Retinal pigment epithelial cell (primary cell): Measurements from ENCODE around the gene ZXDC.

Source experiments
- DNase-seq: peaks from one replicate; pipeline ENCODE4 v3.0.0-alpha.2; 2010; ENCODE audit warnings: low read depth
- H3K4me3 ChIP-seq: 2 replicates; pipeline ENCODE4 v1.5.1; 2011; ENCODE audit warnings: mild to moderate bottlenecking, low read length, control low read depth, moderate library complexity
- TF ChIP-seq, protein P1 (sequence below): conservative IDR thresholded peaks from 2 replicates; pipeline ENCODE4 v1.5.1; 2011; ENCODE audit warnings: low read depth, low read length, control low read depth, inconsistent platforms

Gene ZXDC

DNA sequence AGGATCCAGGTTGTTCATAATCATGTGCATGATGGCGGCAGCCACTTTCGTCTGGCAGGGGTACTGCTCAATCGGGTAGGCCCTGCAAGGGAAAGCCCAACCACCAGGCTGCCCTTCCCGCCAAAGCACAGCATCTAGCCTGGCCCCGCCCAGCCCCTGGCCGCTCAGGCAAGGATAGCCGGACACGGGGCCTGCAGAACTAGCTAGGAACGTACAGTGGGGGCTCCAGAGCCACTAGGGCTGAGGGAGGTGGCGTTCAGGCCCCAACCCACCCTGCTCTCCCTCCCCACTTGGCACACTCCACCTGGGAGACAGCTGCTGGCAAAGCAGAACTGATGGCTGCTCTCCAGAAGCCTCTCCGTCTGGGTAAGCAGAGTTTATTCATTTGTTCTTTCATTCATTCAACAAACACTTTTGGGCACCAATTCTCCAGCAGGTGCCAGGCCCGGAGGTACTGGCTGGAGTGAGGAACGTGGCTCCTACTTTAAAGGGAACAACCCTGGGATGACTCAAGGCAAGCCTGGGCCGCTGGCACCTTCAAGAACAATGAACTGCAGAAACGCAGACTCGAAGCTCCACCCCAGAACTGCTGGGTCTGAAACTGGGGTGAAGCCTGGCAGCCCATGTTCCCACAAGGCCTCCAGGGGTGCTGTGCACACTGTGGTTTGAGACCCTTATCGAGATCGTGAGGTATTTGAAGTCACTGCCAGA is 34.1 kb upstream of the ZXDC start:
- H3K4me3 ChIP-seq = no peak overlapping the region
- no peak for DNase-seq
- TF ChIP-seq, protein P1, sequence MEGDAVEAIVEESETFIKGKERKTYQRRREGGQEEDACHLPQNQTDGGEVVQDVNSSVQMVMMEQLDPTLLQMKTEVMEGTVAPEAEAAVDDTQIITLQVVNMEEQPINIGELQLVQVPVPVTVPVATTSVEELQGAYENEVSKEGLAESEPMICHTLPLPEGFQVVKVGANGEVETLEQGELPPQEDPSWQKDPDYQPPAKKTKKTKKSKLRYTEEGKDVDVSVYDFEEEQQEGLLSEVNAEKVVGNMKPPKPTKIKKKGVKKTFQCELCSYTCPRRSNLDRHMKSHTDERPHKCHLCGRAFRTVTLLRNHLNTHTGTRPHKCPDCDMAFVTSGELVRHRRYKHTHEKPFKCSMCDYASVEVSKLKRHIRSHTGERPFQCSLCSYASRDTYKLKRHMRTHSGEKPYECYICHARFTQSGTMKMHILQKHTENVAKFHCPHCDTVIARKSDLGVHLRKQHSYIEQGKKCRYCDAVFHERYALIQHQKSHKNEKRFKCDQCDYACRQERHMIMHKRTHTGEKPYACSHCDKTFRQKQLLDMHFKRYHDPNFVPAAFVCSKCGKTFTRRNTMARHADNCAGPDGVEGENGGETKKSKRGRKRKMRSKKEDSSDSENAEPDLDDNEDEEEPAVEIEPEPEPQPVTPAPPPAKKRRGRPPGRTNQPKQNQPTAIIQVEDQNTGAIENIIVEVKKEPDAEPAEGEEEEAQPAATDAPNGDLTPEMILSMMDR = no peak

DNA sequence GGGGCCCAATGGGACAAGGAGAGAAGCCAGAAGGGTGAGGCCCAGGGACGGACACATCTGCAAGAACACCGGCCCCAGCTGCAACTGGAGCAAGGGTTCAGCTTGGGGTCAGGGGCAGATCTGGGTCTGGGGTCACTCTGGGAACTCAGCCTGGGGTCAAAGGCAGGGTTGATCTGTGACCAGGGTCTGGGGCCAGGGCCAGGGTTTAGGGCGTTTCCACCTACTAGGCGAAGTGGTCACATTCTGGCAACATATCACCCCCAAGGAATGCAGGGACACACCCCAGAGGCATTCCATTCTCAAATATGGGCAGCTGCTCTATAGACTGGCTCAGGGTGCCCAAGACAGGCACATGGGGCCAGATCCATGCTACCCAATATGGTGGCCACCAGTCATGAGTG is 32.9 kb upstream of the ZXDC start:
- no peak for DNase-seq
- no peak overlapping the region for H3K4me3 ChIP-seq
- TF ChIP-seq, protein P1 = no peak

DNA sequence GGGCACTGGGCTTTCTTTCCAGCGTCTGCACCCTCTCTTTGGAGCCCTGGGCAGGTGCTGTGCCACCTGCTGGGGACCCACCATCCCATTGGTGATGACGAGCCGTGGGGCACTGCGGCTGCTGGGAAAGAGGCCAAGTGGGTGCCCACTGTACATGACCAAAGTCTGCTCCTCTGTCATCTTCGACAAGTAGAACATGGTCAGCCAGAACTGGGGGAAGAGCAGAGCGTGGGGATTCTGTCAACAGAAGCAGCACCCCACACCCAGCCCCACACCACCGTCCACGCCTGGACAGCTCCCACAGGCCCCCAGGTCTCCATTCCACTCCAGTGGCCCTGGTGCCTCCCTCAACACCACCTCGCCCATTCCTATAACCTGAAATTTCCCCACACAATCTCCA is 32.2 kb upstream of the ZXDC start:
- DNase-seq = no peak
- H3K4me3 ChIP-seq = no peak overlapping the region
- TF ChIP-seq, protein P1 = no peak

DNA sequence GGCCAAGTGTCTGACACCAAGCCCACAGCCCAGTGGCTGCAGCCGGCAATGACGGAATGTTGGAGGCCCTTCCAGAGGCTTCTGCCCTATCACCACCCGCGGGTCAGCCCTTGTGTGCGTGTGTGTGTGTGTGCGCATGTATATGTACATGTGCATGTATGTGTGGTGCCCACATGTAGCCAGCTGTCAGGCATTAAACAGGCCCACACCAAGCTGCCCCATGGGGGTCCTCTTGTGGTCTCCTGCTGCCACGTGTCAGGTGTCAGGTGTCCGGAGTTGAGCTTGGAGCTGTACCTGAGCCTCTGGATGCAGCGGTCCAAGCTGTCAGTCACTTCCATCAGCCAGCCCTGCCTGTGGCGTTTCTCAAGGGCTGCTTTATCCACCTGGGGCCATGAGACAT is 28.0 kb upstream of the ZXDC start:
- DNase-seq = no peak
- TF ChIP-seq, protein P1 = no peak
- H3K4me3 ChIP-seq = no peak overlapping the region

DNA sequence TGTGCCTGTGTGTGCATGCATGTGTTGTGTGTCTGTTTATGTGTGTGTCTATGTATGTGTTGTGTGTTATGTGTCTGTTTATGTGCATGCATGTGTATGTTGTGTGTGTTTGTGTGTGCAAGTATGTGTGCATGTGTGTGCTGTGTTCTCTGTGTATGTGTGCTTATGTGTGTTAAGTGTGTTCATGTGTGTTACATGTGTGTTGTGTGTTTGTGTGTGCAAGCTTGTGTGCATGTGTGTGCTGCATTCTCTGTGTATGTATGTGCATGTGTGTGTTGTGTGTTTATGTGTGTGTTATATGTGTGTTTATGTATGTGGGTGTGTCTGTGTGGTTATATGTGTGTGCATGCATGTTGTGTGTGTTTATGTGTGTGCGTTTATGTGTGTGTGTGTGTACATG is 27.0 kb upstream of the ZXDC start:
- TF ChIP-seq, protein P1 = no peak
- DNase-seq = no peak
- no peak overlapping the region for H3K4me3 ChIP-seq

DNA sequence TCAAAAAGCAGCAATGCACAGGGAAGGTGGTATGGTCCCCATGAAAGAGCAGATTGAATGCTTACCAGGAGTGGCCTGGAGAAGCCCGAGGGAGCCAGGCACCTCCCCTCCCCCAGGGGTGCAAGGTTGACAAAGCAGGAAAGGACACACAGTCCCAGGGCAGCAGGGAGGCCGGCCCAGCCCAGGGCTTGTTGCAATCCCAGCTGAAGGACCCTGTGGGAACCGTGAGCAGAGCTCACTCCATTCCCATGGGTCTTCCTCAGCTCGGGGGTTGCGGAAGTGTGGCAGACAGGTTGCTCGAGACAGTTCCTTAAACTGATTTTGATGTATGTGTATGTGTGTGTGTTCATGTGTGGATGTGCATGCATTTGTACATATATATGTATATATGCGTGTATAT is 26.0 kb upstream of the ZXDC start:
- TF ChIP-seq, protein P1 = no peak
- H3K4me3 ChIP-seq = no peak overlapping the region
- DNase-seq = no peak

DNA sequence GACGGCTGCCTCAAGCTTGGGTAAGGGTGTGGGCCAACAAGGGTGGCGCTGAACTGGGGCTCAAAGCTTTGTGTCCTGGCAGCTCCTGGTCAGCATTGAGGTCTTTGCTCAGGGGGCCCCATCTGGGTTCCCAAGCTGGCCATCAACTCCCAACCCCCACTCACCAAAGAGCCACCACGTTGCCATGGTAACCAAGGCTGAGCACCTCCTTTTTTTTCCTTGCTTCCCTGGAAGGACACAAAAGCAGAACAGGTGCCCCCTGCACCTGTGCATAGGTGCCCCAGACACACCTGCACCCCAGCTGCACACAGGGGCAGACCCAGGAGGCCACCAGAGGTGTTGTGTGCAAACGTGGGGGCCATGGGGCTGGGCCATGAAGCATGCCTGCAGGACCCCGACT is 25.4 kb upstream of the ZXDC start:
- TF ChIP-seq, protein P1 = no peak
- H3K4me3 ChIP-seq = no peak overlapping the region
- no peak for DNase-seq
